DND-41 (cell line): Measurements from ENCODE around the gene CA11.

ENCODE experiments used
- EZH2 ChIP-seq: IDR thresholded peaks from 3 replicates; pipeline ENCODE4 v1.6.1; 2012; ENCODE audit warnings: borderline replicate concordance, low read depth, mild to moderate bottlenecking, moderate library complexity, low read length, inconsistent platforms; ENCODE audit not compliant: severe bottlenecking
- TF ChIP-seq, protein P1 (sequence below): IDR thresholded peaks from 2 replicates; pipeline ENCODE4 v1.5.1; 2012; ENCODE audit warnings: borderline replicate concordance, low read length, moderate library complexity, mild to moderate bottlenecking; ENCODE audit not compliant: poor library complexity, severe bottlenecking; ENCODE audit errors: extremely low read depth

GRCh38 chr19:48634424-48635262, 11.3 kb downstream of the CA11 start:
- TF ChIP-seq, protein P1, sequence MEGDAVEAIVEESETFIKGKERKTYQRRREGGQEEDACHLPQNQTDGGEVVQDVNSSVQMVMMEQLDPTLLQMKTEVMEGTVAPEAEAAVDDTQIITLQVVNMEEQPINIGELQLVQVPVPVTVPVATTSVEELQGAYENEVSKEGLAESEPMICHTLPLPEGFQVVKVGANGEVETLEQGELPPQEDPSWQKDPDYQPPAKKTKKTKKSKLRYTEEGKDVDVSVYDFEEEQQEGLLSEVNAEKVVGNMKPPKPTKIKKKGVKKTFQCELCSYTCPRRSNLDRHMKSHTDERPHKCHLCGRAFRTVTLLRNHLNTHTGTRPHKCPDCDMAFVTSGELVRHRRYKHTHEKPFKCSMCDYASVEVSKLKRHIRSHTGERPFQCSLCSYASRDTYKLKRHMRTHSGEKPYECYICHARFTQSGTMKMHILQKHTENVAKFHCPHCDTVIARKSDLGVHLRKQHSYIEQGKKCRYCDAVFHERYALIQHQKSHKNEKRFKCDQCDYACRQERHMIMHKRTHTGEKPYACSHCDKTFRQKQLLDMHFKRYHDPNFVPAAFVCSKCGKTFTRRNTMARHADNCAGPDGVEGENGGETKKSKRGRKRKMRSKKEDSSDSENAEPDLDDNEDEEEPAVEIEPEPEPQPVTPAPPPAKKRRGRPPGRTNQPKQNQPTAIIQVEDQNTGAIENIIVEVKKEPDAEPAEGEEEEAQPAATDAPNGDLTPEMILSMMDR = no peak
- TF ChIP-seq EZH2 = no peak
